Upper lobe of left lung (tissue), 6 donors: ENCODE results near the gene DELE1. TPM values are rescaled to one million over a fixed set of nuclear protein-coding genes. Genes with fewer than 3 reads are reported as not detected.
A peak's percentile ranks its signal among the peaks of the same experiment; 100 is the strongest.

Source experiments
- ATAC-seq, 2 donors: fragments of 200-7000 bp; cut with Tn5 transposase; one replicate each; pipeline ENCODE4 v1.9.1; 2022; ENCODE audit warnings: mild to moderate bottlenecking in 2 of 2, moderate library complexity in 2 of 2; ENCODE audit not compliant: low FRiP score in 2 of 2
- DNase-seq, 2 donors: peaks; one replicate each; pipeline ENCODE4 v3.0.0-alpha.2; 2019 to 2020
- H3K27ac ChIP-seq, 4 donors: fragments of 200-600 bp; sonication (generic); one replicate each; pipeline ENCODE4 v1.5.1; 2016 to 2019
- H3K27me3 ChIP-seq, 4 donors: fragments of 200-600 bp; sonication (generic); one replicate each; pipeline ENCODE4 v1.5.1; 2017 to 2019
- H3K36me3 ChIP-seq, 4 donors: fragments of 200-600 bp; sonication (generic); one replicate each; pipeline ENCODE4 v1.5.1; 2016 to 2019
- H3K4me1 ChIP-seq, 4 donors: fragments of 200-600 bp; sonication (generic); one replicate each; pipeline ENCODE4 v1.5.1; 2018 to 2019
- H3K4me3 ChIP-seq, 4 donors: fragments of 200-600 bp; sonication (generic); one replicate each; pipeline ENCODE4 v1.5.1; 2017 to 2019; ENCODE audit warnings: mild to moderate bottlenecking in 2 of 4, moderate library complexity in 1 of 4
- H3K9me3 ChIP-seq, 4 donors: fragments of 200-600 bp; sonication (generic); one replicate each; pipeline ENCODE4 v1.5.1; 2018 to 2019
- CTCF ChIP-seq, 6 experiments: fragments of 450-650 bp in 4 of 6; fragments of 200-600 bp in 2 of 6; sonication (generic) in 2 of 6; IDR thresholded peaks; one replicate each; pipeline ENCODE4 v1.5.1; 2016 to 2019; ENCODE audit warnings: antibody characterized with exemption in 6 of 6
- EP300 ChIP-seq, 4 donors: sonication (generic); formaldehyde crosslinking; IDR thresholded peaks; one replicate each; pipeline ENCODE4 v1.5.1; 2017; ENCODE audit warnings: antibody characterized with exemption in 4 of 4, control low read depth in 2 of 4
- POLR2A ChIP-seq, 4 donors: fragments of 450-650 bp; IDR thresholded peaks; one replicate each; pipeline ENCODE4 v1.5.1; 2016 to 2017; ENCODE audit warnings: antibody characterized with exemption in 4 of 4, mild to moderate bottlenecking in 2 of 4
- POLR2AphosphoS5 ChIP-seq, 2 donors: sonication (generic); formaldehyde crosslinking; IDR thresholded peaks; one replicate each; pipeline ENCODE4 v1.5.1; 2017; ENCODE audit warnings: antibody characterized with exemption in 2 of 2
- WGBS, 2 donors: methylation state at CpG; one replicate each; pipeline ENCODE4 v1.1.5; 2017 to 2018; 5-methylcytosine and 5-hydroxymethylcytosine counted together
- total RNA-seq, 6 donors: library from RNA; depleted of rRNA in 4 of 6; stranded (reverse); fragments of >200 nt in 4 of 6; gene quantifications; one replicate each; pipeline versions ENCODE4 v1.1.0 to v1.2.1, GENCODE V29; 2016 to 2021
- donor health status: DM: no; HTN: no; CAD: no; lungs with moderate emphysema.
- donor health status: DM: no; HTN: yes; CAD: no; lungs with severe emphysema.

DELE1 gene
- total RNA-seq, 6 donors from 2014 or later: 59.4 to 151 (median 87.5) TPM

- H3K27ac ChIP-seq: peak overlapping the region in 1 of 4 donors; percentile 36
- 94 to 95% methylated on average over 19 of the region's 19 CpGs for WGBS, 2 donors
- no peak for DNase-seq
Measured at GRCh38 chr5:141929398-141930058, 5.9 kb downstream of the DELE1 start.

GRCh38 chr5:141931694-141932093, 8.0 kb downstream of the DELE1 start:
- Histone ChIP-seq H3K4me3 (no peak overlapping the region), H3K27ac (no peak overlapping the region), H3K9me3 (no peaks in the 10 kb centered on the region), H3K4me1 (peaks cover 0 to 23% (median 8%) of the 10 kb centered on the region in 4 donors), H3K27me3 (no peaks in the 10 kb centered on the region), H3K36me3 (peaks cover 38 to 100% (median 87%) of the 10 kb centered on the region in 4 donors)
- WGBS, 2 donors: 91% methylated on average over 5 of the region's 5 CpGs
- no peak for DNase-seq
- ATAC-seq: no peak
- TF ChIP-seq CTCF (IDR thresholded peaks at IDR 0.05) (no peak), POLR2A (IDR thresholded peaks at IDR 0.05) (no peak), POLR2AphosphoS5 (IDR thresholded peaks at IDR 0.05) (no peak), EP300 (IDR thresholded peaks at IDR 0.05) (no peak)

More at GRCh38 chr5:141929398-141930058, 5.9 kb downstream of the DELE1 start:
- TF ChIP-seq POLR2A (IDR thresholded peaks at IDR 0.05) (no peak), CTCF (IDR thresholded peaks at IDR 0.05) (no peak), POLR2AphosphoS5 (IDR thresholded peaks at IDR 0.05) (no peak), EP300 (IDR thresholded peaks at IDR 0.05) (no peak)
- Histone ChIP-seq H3K27me3 (no peaks in the 10 kb centered on the region), H3K9me3 (no peaks in the 10 kb centered on the region), H3K36me3 (peaks cover 31 to 100% (median 84%) of the 10 kb centered on the region in 4 donors), H3K4me3 (no peak overlapping the region), H3K4me1 (peaks cover 6 to 31% (median 18%) of the 10 kb centered on the region in 4 donors)
- ATAC-seq: no peak

- H3K27ac ChIP-seq: no peak overlapping the region
- ATAC-seq (no peak), DNase-seq (no peak)
- peaks cover 0 to 9% (median 4%) of the 10 kb centered on the region in 4 donors for H3K4me1 ChIP-seq
- no peak overlapping the region for H3K4me3 ChIP-seq
- H3K36me3 ChIP-seq: peaks cover 38 to 99% (median 88%) of the 10 kb centered on the region in 4 donors
- H3K9me3 ChIP-seq: no peaks in the 10 kb centered on the region
- H3K27me3 ChIP-seq: no peaks in the 10 kb centered on the region
- WGBS, 2 donors: 90 to 97% methylated on average over 7 of the region's 7 CpGs
- no peak for TF ChIP-seq CTCF (IDR thresholded peaks at IDR 0.05)
- TF ChIP-seq POLR2AphosphoS5 (IDR thresholded peaks at IDR 0.05): no peak
- no peak for TF ChIP-seq EP300 (IDR thresholded peaks at IDR 0.05)
- TF ChIP-seq POLR2A (IDR thresholded peaks at IDR 0.05): no peak
Measured at GRCh38 chr5:141933151-141933550, 9.5 kb downstream of the DELE1 start.

- peaks cover 33 to 99% (median 86%) of the 10 kb centered on the region in 4 donors for H3K36me3 ChIP-seq
- no peaks in the 10 kb centered on the region for H3K9me3 ChIP-seq
- WGBS, 2 donors: 68 to 73% methylated on average over 10 to 11 of the region's 11 CpGs
- peak in 1 of 2 donors; percentile 64 for ATAC-seq
- DNase-seq: no peak
- H3K27me3 ChIP-seq: no peaks in the 10 kb centered on the region
- H3K4me1 ChIP-seq: peaks cover 0 to 3% (median 0%) of the 10 kb centered on the region in 4 donors
- TF ChIP-seq POLR2AphosphoS5 (IDR thresholded peaks at IDR 0.05) (no peak), CTCF (IDR thresholded peaks at IDR 0.05) (no peak), EP300 (IDR thresholded peaks at IDR 0.05) (no peak), POLR2A (IDR thresholded peaks at IDR 0.05) (no peak)
- H3K27ac ChIP-seq: no peak overlapping the region
- no peak overlapping the region for H3K4me3 ChIP-seq
Measured at GRCh38 chr5:141934099-141934844, 10.6 kb downstream of the DELE1 start.
